22Rv1 (cell line): Measurements from ENCODE around the gene HHLA2.

Experiments
- H3K27ac ChIP-seq: fragments of 450-650 bp; 2 replicates; pipeline ENCODE4 v1.5.1; 2017
- CTCF ChIP-seq: fragments of 450-650 bp; IDR thresholded peaks from 2 replicates; pipeline ENCODE4 v1.5.1; 2017; ENCODE audit warnings: mild to moderate bottlenecking
- ZFX ChIP-seq: fragments of 450-650 bp; IDR thresholded peaks from 2 replicates; pipeline ENCODE4 v1.6.1; 2017; ENCODE audit warnings: antibody characterized with exemption, borderline replicate concordance

HHLA2 gene

DNA sequence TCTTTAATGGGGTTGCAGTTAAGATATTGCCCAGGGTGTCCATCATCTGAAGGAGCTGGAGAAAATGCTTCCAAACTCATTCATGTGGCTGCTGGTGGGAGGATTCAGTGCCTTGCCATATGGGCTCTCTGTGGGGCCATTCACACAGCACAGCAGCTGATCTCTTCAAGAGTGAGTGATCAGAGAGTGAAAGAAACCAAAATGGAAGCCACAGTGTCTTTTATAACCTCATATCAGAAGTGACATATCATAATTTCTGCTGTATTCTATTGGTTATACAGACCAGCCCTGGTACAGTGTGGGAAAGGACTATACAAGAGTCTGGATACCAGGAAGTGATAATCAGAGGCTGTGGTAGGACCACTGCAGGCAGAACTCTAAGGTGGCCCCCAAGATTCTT lies 33.6 kb downstream of the HHLA2 start:
- TF ChIP-seq ZFX (no peak), CTCF (no peak)
- no peak overlapping the region for H3K27ac ChIP-seq

GRCh38 chr3:108331792-108332191 lies 35.4 kb downstream of the HHLA2 start:
- H3K27ac ChIP-seq = no peak overlapping the region
- TF ChIP-seq ZFX = no peak
- TF ChIP-seq CTCF = no peak

GRCh38 chr3:108333961-108334360 lies 37.6 kb downstream of the HHLA2 start:
- no peak overlapping the region for H3K27ac ChIP-seq
- no peak for TF ChIP-seq ZFX
- no peak for TF ChIP-seq CTCF

DNA sequence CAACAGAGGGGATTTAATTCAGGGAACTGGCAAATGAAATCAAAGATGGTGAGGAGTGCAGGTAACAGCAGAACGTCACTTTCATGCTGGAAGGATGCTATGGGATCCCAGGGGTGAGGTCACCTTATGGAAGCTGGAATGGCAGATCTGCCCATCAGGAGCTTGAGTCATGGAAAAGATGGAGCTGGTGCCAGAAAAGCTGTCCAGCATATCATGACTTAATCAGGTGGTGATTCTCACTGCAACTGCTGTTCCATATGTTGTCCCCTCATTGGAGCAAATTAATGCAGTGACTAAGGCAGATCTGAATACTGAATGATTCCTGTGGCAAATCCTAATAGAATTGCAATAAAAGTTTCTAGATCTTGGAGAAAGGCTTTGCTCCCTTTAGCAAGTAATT lies 38.4 kb downstream of the HHLA2 start:
- TF ChIP-seq CTCF (no peak), ZFX (no peak)
- H3K27ac ChIP-seq = no peak overlapping the region

- TF ChIP-seq ZFX (no peak), CTCF (no peak)
- H3K27ac ChIP-seq = no peak overlapping the region
Observed at GRCh38 chr3:108338901-108339545, 42.7 kb downstream of the HHLA2 start.

DNA sequence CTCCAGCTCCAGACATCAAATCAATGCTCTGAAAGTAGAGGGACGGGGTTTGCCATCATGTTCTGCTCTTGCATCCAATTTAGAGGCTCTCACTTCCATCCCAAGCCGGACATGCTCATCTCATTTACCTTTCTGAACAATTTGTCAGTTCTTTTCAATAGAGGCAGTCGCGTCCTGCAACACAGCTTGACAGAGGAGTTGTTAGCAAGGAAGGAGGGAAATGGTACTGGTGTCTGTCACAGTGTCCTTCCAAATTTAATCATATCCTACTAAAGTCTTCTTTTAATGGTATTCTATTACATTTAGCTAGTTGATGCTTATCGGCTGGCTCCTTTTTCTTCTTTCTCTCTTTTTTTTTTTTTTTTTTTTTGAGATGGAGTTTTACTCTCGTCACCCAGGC lies 45.6 kb downstream of the HHLA2 start:
- H3K27ac ChIP-seq = no peak overlapping the region

More for the DNA sequence above, 45.6 kb downstream of the HHLA2 start:
- TF ChIP-seq CTCF = no peak
- TF ChIP-seq ZFX = no peak
